ENCODE results near the gene MPV17. TPM values are rescaled to one million over a fixed set of nuclear protein-coding genes. Genes with fewer than 3 reads are reported as not detected.
"Not testable (repeated sequence)": the region's sequence is repeated elsewhere in the genome, so short reads cannot be mapped to it uniquely, and the experiment has no call there.

Gene MPV17, protein sequence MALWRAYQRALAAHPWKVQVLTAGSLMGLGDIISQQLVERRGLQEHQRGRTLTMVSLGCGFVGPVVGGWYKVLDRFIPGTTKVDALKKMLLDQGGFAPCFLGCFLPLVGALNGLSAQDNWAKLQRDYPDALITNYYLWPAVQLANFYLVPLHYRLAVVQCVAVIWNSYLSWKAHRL
- 34.6 TPM for total RNA-seq

DNA sequence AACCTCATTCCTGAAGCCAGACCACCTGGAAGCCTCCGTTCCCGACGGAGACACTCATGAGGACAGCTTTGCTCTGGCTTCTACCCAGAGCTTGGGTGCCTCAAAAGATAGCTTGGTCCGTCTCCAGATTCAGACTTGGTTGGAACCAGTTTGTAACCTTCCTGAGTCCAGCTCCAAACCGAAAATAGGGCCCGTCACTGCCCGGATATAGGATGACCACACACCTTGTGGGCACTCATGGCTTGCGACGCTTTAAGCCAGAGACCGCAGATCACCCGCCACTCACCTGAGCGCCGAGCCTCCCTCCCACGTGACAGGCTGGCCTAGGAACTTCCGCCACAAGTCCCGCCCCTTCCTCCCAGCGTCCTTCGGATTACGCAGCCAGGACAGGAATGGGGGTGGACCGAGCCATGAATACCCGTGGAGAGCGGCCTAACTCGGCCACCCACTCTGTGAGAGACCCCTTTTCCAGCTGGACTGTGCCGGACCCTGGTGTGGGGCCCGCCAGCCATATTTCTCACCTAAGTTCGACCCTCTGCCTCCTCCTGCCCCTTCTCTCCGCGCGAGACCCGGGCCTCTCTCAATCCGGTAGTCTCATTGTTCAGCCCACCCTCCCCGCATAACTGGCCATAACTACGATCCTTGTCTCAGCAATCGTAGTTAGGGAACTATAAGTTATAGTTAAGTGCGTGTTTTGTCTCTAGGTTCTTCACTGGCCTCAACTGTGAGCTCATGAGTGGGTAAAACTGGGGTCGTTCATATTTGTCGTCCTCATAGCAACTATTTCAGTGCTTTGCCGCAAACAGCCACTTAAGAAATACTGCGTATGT, at the start of gene MPV17:
TSS of gene MPV17 (minus strand) at position 332 of the 830 bp plus-strand sequence. CDS start 580 bp downstream, outside the sequence.
- DNase-seq: peak; percentile 97

DNA sequence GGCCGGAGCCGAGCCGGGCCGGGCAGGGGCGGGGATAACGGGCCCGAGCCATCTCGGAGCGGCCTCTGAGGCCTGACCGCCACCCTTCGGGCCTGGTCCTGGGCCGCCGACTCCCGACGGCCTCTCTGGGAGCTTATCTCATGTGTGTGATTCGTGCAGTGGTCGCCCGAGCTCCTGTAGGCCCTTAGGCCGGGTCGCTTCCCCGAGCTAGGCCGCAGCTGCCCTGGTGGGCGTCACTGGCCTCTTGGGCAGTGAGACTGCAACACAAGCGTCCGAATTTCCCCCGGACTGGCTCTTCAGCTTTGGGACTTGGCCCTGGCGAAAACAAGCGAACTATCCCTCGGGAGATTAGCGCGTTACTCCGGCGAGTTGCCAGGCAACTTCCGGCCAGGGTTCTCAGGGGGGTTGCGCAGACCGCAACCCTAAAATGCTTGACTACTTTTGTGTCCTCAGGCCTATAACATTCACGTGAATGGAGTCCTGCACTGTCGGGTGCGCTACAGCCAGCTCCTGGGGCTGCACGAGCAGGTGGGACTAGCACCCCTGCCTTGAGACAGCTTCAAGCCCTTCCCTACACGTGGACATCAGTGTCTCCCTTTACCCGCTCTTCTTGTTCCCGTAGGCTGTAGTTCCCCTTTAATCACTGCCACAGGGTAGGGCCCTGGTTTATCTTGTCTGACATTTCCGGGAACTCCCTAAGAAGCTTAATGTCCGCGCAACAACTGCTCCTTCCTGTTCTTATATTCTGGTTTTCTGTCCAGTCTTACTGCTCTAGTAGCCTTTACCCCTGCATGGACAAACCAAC, 48.1 kb upstream of the MPV17 start:
- peak; percentile 40 for DNase-seq

DNA sequence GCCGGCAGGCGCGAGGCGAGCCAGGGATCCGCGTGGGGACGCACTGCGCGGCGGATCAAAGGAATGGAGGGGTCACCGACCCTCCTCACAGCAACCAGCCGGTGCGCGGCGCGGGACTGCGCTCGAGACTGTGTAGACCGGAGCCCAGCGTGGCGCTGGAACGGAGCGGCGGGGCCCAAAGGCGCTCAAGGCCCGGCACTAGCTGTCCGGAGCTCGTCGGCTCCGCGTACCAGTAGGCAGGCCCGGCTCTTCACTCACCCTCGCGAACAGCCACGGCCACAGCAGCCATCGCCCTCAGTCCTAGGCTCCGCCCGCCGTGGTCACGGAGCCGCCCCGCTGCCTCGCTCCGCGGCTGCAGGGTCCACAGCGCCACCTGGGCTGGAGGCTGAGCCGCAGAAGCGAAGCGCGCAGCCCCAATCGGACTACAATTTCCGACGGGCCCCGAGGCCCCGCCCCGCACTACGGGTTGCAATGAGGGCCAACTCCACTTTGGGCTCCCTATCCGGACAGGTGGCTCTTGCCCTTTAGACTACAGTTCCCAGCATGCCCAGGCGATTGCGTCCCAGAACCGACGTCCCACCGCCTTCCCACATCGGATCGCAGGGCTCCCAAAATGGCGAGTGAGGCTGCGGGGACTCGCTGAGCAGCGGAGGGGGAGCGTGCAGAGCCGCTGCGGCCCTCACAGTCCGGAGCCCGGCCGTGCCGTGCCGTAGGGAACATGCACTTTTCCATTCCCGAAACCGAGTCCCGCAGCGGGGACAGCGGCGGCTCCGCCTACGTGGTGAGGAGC, 47.3 kb upstream of the MPV17 start, which contains the start of the genes EIF2B4 and SNX17:
TSS of gene EIF2B4 (minus strand) at position 313 of the 790 bp plus-strand sequence. CDS start at position 289, 24 bp downstream.
TSS of gene SNX17 (plus strand) at position 591 of the 790 bp plus-strand sequence. CDS start at position 719, 128 bp downstream.
- DNase-seq: peak; percentile 100

DNA sequence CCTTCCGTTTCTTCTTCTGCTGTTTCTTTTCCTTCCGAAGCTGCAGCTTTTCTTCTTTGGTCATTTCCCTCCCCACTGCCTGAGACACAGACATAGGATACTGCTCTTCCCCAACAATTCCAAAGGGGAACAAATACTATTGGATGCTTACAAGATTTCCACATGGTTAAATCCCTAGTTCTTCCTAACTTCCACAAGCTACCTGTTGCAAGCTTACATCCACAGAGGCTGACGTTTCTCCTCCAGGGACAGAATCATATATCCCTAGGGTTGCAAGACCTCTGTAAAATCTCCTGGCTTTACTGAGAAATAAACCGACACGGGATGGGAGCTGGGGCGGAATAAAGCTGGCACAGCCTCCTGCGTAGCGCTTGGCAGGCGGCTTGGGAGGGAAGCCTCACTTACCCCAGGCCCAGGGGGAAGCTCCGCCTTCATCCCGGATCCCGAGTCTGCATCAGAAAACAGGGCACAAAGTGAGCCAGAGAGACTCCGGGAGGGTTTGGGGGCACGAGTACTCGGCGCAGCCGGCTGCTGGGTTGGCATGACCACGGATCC, 46.7 kb upstream of the MPV17 start:
- peak; percentile 75 for DNase-seq

DNA sequence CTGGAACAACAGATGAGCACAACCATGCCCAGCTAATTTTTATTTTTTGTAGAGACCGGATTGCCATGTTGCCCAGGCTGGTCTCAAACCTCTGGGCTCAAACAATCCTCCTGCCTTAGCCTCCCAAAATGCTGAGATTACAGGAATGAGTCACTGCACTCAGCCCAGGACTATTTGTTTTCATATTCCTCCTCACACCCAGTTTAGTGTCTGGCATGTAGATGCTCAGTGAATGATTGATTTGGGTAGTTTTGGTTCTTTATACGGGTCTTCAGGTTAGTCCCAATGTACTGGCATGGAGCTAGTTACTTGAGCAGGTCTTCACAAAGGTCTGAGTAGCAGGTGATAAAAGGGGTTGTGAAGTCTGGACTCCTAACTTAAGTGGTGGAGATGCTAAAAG, 41.0 kb upstream of the MPV17 start:
- no peak for DNase-seq

DNA sequence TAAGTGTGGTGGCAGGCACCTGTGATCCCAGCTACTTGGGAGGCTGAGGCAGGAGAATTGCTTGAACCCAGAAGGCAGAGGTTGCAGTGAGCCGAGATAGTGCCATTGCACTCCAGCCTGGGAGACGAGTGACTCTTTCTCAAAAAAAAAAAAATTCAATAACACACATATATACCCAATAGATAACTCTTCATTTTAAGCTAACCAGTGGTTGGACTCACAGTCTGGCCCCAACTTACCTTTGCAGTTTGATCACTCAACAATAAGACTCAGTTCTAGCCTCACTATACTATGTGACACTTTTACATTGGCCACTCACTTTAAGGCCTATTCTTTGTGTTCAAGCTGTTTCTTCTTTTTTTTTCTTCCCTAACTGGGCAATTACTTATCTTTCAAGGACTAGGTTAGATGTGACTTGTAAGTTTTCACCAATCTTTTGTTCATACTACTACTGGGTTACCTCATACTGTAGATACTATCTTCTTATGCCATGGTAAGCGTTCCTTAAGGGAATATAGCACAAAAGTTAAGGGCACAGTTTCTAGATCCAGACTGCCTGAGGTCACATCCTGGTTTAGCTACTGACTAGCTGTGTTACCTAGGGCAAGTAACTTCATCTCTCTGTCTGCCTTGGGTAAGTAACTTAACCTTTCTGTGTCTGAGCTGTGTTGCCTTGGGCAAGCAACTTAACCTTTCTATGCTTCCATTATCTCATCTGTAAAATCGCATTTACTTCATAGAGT, 40.0 kb upstream of the MPV17 start:
- no peak for DNase-seq

DNA sequence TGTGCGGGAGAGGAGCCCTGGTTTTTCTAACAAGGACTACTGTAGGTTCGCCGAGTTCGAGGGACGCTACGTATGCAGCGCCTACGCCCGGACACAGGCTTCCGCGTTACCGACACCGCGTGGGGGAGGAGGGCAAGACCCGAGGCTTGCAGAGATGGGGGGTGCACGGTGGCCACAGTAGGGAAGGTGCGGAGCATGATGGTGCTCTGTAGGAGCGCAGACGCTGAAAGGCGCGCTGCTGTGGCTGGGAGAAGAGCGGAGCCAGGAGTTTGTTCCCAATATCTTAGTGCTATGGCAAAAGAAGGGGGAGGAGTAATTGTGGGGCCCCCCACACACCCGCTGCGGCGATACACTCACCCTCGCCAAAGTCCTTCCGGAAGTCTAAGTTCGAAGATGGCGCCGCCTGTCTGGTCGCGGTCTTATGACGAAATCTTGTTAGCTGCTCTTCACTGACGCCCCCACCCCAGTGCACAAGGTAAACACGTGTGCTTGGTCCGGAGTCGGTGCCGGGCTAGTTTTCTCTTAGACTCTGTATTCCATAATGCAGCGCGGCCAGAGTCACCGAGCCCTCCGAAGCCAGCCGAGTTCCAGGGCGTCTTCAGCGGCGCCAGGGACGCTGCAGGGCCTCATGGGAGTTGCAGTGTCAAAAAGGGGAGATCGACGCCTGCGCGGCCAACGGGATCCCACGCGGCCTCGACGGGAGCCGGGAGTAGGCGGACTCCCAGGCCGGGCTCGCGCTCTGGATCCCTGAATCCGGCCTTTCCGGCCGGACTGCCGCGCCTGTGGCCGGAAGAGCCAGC, 33.7 kb upstream of the MPV17 start, which contains the start of gene GTF3C2:
TSS of gene GTF3C2 (minus strand) at position 383 of the 800 bp plus-strand sequence. CDS start 13,210 bp downstream, outside the sequence.
- DNase-seq: peak; percentile 99

DNA sequence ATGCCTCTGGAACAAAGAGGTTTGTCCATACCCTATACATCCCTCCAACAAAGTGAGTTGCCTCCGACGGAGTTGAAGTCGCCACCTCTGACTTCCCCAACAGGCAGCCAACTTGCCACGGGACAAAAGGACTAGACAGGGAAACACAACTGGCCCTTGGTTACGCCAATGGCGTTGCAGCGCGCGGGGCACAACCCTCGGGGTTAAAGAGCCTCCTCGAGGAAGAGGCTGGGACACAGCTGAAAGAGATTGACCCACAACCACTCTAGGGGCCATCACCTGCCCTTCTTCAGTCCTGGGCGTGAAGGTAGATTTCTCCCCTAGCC, 33.1 kb upstream of the MPV17 start:
- no peak for DNase-seq

DNA sequence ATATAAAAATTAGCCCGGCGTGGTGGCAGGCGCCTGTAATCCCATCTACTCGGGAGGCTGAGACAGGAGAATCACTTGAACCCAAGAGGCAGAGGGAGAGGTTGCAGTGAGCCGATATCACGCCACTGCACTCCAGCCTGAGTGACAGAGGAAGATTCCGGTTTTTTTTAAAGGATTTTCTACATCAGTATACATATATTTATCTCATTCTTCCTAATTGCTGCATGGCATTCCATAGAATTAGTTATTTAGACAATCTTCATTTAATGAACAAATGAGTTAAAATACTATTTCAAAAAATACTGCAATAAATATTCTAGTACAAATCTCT, 31.7 kb upstream of the MPV17 start:
- DNase-seq: no peak

DNA sequence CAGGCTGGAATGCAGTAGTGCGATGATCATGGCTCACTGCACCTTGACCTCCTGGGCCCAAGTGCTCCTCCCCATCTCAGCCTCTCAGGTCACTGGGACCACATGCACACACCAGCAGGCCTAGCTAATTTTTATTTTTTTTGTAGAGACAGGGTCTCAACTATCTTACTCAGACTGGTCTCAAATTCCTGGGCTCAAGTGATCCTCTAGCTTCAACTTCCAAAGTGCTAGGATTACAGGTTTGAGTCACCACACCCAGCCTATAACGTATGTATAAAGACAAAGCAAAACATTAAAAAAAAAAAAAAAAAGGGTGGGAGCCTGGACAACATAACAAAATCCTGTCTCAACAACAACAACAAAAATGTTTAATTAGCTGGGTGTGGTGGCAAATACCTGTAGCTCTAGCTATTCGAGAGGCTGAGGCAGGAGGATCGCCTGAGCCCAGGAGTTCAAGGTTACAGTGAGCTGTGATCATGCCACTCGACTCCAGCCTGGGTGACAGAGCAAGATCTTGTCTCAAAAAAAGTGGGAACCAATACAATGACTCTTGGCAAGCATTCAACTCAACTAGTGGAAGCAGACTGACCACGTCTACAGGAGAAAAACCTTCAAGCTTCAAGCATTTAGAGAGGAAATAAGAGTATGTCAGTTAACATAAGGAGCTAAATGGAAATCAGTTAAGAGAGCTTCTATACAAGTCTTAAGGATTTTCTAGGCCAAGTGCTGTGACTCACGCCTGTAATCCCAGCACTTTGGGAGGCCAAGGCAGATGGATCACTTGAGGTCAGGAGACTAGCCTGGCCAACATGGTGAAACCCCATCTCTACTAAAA, 31.1 kb upstream of the MPV17 start:
- DNase-seq: no peak

DNA sequence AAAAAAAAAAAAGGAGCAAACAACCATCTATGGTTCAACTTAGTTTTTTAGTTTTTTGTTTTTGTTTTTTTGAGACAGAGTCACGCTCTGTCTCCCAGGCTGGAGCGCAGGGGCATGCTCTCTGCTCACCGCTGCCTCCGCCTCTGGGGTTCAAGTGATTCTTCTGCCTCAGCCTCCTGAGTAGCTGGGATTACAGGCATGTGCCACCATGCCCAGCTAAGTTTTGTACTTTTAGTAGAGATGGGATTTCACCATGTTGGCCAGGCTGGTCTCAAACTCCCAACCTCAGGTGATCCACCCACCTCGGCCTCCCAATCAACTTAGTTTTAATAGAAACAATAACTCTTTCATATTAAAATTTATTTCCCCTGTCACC, 30.5 kb upstream of the MPV17 start:
- DNase-seq: not testable (repeated sequence)

DNA sequence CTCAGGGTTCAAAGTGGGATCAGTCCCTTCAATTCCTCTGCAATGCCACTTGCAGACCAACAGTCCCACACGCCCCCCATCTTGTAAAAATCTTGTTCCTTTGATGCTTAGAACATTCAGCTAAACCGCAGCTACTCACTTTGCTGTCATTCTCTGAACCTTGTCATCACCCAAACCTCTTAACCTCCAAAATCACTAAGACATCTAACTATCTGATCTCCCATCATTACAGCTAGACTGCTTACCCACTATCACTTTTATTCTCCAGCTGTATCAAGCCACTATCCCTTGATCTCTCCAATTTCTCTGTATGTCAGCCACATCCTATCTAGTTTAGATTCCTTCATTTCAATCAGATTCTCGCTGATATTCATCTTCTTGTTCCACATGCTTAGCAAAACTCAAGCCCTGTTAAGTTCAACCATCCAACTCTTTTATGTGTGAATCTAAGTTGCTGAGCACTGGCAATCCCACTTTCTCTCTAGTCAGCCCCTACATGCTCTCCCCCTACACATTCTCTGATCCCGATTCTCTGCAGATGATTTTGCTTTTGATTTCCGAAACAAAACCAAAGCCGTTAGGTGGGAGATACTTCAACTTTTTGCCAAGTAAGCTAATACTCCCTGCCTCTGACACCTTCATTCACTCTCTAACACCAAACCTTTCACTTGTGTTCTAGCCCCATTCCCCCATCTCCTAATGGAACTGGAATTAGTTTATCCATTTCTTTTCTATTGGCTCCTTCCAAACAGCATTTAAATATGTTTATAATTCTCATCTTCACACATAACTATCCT, 29.1 kb upstream of the MPV17 start:
- no peak for DNase-seq

DNA sequence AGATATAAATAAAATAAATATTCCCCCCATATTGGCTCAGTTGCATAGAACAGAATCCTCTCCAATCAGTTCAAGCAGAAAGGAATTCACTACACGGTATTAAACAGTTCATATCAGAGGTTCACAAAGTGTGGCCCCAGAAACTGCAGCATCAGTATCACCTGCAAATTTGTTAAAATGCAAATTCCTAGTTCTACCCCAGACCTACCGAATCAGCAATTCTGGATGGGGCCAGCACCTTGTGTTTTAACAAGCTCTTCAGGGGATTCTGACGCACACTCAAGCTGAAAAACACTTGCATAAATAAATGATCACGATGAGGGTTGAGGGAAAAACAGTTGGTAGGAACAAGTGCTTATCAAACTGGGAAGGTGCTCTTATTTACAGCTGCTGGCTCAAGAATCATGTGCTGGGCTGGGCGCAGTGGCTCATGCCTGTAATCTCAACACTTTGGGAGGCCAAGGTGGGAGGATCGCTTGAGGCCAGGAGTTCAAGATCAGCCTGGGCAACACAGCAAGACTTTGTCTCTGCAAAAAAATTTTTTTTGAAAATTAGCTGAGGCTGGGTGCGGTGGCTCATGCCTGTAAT, 27.3 kb upstream of the MPV17 start:
- no peak for DNase-seq

DNA sequence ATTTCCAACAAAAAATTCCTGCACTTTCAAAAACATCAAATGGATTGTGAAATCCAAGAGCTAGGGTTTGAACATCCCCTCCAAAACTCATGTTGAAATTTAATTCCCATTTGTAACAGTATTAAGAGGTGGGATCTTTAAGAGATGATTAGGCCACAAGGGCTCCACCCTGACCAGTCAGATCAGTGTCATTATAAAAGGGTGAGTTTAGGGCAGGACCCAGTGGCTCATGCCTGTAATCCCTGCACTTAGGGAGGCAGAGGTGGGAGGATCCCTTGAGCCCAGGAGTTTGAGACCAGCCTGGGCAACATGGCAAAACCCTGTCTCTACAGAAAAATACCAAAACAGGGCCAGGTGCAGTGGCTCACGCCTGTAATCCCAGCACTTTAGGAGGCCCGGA, 24.7 kb upstream of the MPV17 start:
- DNase-seq: no peak

DNA sequence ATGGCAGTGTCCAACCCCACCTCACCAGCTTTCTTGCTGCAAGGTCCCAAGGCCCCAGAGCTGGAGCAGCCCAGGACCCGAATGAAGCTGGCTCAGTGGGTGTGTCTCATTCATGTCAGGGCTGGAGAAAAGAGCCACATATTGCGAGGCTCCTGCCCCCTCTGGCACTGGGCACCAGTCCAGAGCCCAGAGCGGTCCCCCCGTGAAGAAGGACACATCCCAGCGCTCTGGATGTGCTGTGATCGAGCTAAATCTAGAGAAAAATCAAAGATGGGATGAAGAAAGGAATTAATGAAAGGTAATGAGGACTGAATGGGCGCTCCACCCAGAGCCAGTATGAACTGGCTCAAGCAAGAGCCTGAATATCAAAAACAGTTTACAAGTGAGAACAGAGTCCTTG, 13.3 kb upstream of the MPV17 start:
- DNase-seq: no peak

DNA sequence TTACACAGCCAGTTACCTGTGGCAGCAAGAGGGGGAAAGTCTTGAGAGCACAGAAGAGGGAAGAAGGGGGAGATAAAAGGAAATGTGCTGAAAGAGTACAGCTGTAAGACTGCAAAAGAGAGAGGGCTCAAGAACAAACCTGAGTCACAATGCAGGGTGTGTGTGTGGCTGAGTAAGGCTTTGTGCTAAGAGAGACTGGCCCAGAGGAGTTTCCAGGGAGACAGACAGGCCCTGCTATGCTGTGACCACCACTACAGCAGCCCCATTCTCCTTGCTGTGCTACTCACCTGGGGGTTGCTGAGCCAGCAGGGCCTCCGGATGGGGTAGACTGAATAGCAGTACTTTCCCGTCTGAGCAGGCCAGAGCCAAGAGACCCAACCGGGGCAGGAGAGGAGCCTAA, 12.4 kb upstream of the MPV17 start:
- no peak for DNase-seq

DNA sequence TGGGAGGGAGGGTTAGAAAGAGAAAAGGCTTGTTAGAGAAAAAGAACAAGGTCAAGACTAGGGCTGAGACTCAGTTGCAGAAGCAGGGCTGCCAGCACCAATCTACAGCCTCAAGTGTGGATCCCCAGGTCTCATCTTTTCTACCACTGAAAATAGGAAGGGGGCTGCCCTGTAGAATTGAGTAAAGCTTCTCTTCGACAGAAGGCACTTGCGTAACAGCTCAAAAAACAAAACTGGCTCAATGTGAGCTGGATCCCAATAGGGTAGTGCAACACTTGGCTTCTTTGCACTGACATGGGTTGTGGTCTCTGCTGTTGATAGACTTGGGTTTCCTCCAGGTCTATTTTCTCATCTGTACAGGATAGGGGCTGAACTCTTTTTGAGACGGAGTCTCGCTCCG, 1.8 kb upstream of the MPV17 start:
- no peak for DNase-seq

Measured in tongue (tissue), 2 donors.